ENCODE results near the gene ACOT11. TPM values are rescaled to one million over a fixed set of nuclear protein-coding genes. Genes with fewer than 3 reads are reported as not detected.
"Not testable (repeated sequence)": the region's sequence is repeated elsewhere in the genome, so short reads cannot be mapped to it uniquely, and the experiment has no call there.

Gene ACOT11
- total RNA-seq, 4 donors from 2014 or later = 41.3 to 200 (median 119) TPM

- Histone ChIP-seq H3K36me3 (no peaks in the 10 kb centered on the region), H3K27me3 (no peaks in the 10 kb centered on the region), H3K4me3 (no peak overlapping the region), H3K9me3 (peaks cover 0 to 6% (median 0%) of the 10 kb centered on the region in 4 donors), H3K27ac (no peak overlapping the region), H3K4me1 (peaks cover 0 to 14% (median 0%) of the 10 kb centered on the region in 4 donors)
- DNase-seq = no peak
- TF ChIP-seq CTCF (IDR thresholded peaks at IDR 0.05) (no peak), POLR2A (IDR thresholded peaks at IDR 0.05) (no peak)
Measured at GRCh38 chr1:54501849-54502248, 46.2 kb upstream of the ACOT11 start.

GRCh38 chr1:54502342-54502741 is 45.7 kb upstream of the ACOT11 start:
- no peak for DNase-seq
- H3K27ac ChIP-seq = no peak overlapping the region
- peaks cover 0 to 6% (median 0%) of the 10 kb centered on the region in 4 donors for H3K9me3 ChIP-seq
- H3K4me3 ChIP-seq = no peak overlapping the region
- no peaks in the 10 kb centered on the region for H3K27me3 ChIP-seq
- TF ChIP-seq CTCF (IDR thresholded peaks at IDR 0.05) = no peak
- TF ChIP-seq POLR2A (IDR thresholded peaks at IDR 0.05) = no peak
- no peaks in the 10 kb centered on the region for H3K36me3 ChIP-seq
- peaks cover 0 to 14% (median 0%) of the 10 kb centered on the region in 4 donors for H3K4me1 ChIP-seq

GRCh38 chr1:54506594-54506993 is 41.4 kb upstream of the ACOT11 start:
- TF ChIP-seq CTCF (IDR thresholded peaks at IDR 0.05) (no peak), POLR2A (IDR thresholded peaks at IDR 0.05) (no peak)
- Histone ChIP-seq H3K9me3 (no peaks in the 10 kb centered on the region), H3K4me1 (no peaks in the 10 kb centered on the region), H3K27me3 (no peaks in the 10 kb centered on the region), H3K4me3 (no peak overlapping the region), H3K36me3 (no peaks in the 10 kb centered on the region), H3K27ac (no peak overlapping the region)
- no peak for DNase-seq

GRCh38 chr1:54507033-54507870 is 40.8 kb upstream of the ACOT11 start:
- DNase-seq = no peak
- Histone ChIP-seq H3K4me1 (no peaks in the 10 kb centered on the region), H3K4me3 (no peak overlapping the region), H3K36me3 (no peaks in the 10 kb centered on the region), H3K9me3 (no peaks in the 10 kb centered on the region), H3K27me3 (no peaks in the 10 kb centered on the region), H3K27ac (no peak overlapping the region)
- TF ChIP-seq CTCF (IDR thresholded peaks at IDR 0.05) (no peak), POLR2A (IDR thresholded peaks at IDR 0.05) (no peak)

GRCh38 chr1:54510715-54511270 is 37.2 kb upstream of the ACOT11 start:
- Histone ChIP-seq H3K4me3 (no peak overlapping the region), H3K4me1 (no peaks in the 10 kb centered on the region), H3K27me3 (no peaks in the 10 kb centered on the region), H3K9me3 (no peaks in the 10 kb centered on the region), H3K36me3 (no peaks in the 10 kb centered on the region), H3K27ac (no peak overlapping the region)
- TF ChIP-seq POLR2A (IDR thresholded peaks at IDR 0.05) = no peak
- no peak for TF ChIP-seq CTCF (IDR thresholded peaks at IDR 0.05)
- no peak for DNase-seq

- not testable (repeated sequence) for H3K36me3 ChIP-seq, H3K4me3 ChIP-seq, H3K4me1 ChIP-seq, DNase-seq, H3K27me3 ChIP-seq, H3K9me3 ChIP-seq, H3K27ac ChIP-seq
Measured at GRCh38 chr1:54513921-54514580, 34.0 kb upstream of the ACOT11 start.
